OCI-LY7 (cell line): Measurements from ENCODE around the gene FMN1. TPM values are rescaled to one million over a fixed set of nuclear protein-coding genes. Genes with fewer than 3 reads are reported as not detected.

ENCODE experiments used
- BruUV-seq: library from RNA; stranded (reverse); fragments of 400-500 nt; replicated peaks from 2 replicates; lab custom pipeline; 2021; lab: Mats Ljungman, UMichigan
- CTCF ChIA-PET: fragments of 300-600 bp; sonication (Branson Sonifier 250); formaldehyde crosslinking; loops from one replicate; lab custom pipeline; 2022; ENCODE audit warnings: antibody characterized with exemption; ENCODE audit not compliant: unreplicated experiment; lab: Charles Lee
- POLR2A ChIA-PET: fragments of 300-600 bp; sonication (Branson Sonifier 250); formaldehyde crosslinking; loops from one replicate; lab custom pipeline; 2022; ENCODE audit warnings: antibody characterized with exemption; lab: Charles Lee
- DNase-seq: peaks from one replicate; pipeline ENCODE4 v3.0.0-alpha.2; 2015; ENCODE audit warnings: low spot score
- H2AFZ ChIP-seq: fragments of 200-600 bp; sonication (generic), shearing (Covaris generic); 2 replicates; pipeline ENCODE4 v1.6.1; 2014; ENCODE audit warnings: mild to moderate bottlenecking, antibody characterized with exemption, low read length, moderate library complexity
- H3K27ac ChIP-seq: fragments of 200-600 bp; sonication (generic); 2 replicates; pipeline ENCODE4 v1.5.1; 2014; ENCODE audit warnings: mixed run types, low read depth, mild to moderate bottlenecking, moderate library complexity, low read length, inconsistent platforms; ENCODE audit not compliant: poor library complexity, severe bottlenecking
- H3K36me3 ChIP-seq: fragments of 200-600 bp; sonication (generic); 2 replicates; pipeline ENCODE4 v1.6.1; 2014; ENCODE audit warnings: mild to moderate bottlenecking, antibody characterized with exemption, low read length, moderate library complexity, mixed read lengths; ENCODE audit not compliant: insufficient read depth
- H3K4me1 ChIP-seq: fragments of 200-600 bp; sonication (generic); 2 replicates; pipeline ENCODE4 v1.5.1; 2014; ENCODE audit warnings: mild to moderate bottlenecking, low read length; ENCODE audit not compliant: insufficient read depth, poor library complexity, severe bottlenecking
- H3K4me2 ChIP-seq: fragments of 200-600 bp; sonication (generic); 2 replicates; pipeline ENCODE4 v1.6.1; 2014; ENCODE audit warnings: mild to moderate bottlenecking, low read length
- H3K4me3 ChIP-seq: fragments of 200-600 bp; sonication (generic); 2 replicates; pipeline ENCODE4 v1.5.1; 2014; ENCODE audit warnings: mild to moderate bottlenecking, low read depth, low read length; ENCODE audit not compliant: poor library complexity, severe bottlenecking
- H3K79me2 ChIP-seq: fragments of 200-600 bp; sonication (generic); 2 replicates; pipeline ENCODE4 v1.6.1; 2016; ENCODE audit warnings: low read depth, mild to moderate bottlenecking, low read length, moderate library complexity, mixed read lengths; ENCODE audit not compliant: insufficient read depth
- H3K9me2 ChIP-seq: fragments of 200-600 bp; sonication (generic); 2 replicates; pipeline ENCODE4 v1.6.1; 2016; ENCODE audit warnings: mild to moderate bottlenecking, low read length, mixed read lengths; ENCODE audit not compliant: insufficient read depth
- H3K9me3 ChIP-seq: fragments of 200-600 bp; sonication (generic); 2 replicates; pipeline ENCODE4 v1.6.1; 2014; ENCODE audit warnings: mild to moderate bottlenecking, mixed run types, low read length, mixed read lengths
- H4K20me1 ChIP-seq: fragments of 200-600 bp; sonication (generic); 2 replicates; pipeline ENCODE4 v1.6.1; 2014; ENCODE audit warnings: mild to moderate bottlenecking, antibody characterized with exemption, low read length, moderate library complexity, mixed read lengths; ENCODE audit not compliant: insufficient read depth
- EZH2phosphoT487 ChIP-seq: fragments of 200-600 bp; sonication (generic); IDR thresholded peaks from 2 replicates; pipeline ENCODE4 v1.6.1; 2018; ENCODE audit warnings: low read depth, borderline replicate concordance, mild to moderate bottlenecking, mixed run types, antibody characterized with exemption, low read length, moderate library complexity, mixed read lengths
- intact Hi-C: fragments of 100-400 bp; cut with micrococcal nuclease; formaldehyde crosslinking; loops from one replicate; pipeline ENCODE4 v1.10.0; 2022; ENCODE audit not compliant: unreplicated experiment
- total RNA-seq, 2 experiments: library from RNA; depleted of rRNA in 1 of 2; stranded (reverse); fragments of >200 nt in 1 of 2; shearing (Covaris generic) in 1 of 2; gene quantifications; 2 replicates each; pipeline ENCODE4 v1.2.3, GENCODE V29; 2014 to 2022
- TF ChIP-seq, protein P1 (sequence below): fragments of 200-600 bp; sonication (generic); conservative IDR thresholded peaks from 2 replicates; pipeline ENCODE4 v1.5.1; 2014; ENCODE audit warnings: mild to moderate bottlenecking, antibody characterized with exemption, low read length, moderate library complexity, mixed read lengths

Gene FMN1
- total RNA-seq, 2 experiments from 2014 or later = 3.2 to 4.2 TPM

DNA sequence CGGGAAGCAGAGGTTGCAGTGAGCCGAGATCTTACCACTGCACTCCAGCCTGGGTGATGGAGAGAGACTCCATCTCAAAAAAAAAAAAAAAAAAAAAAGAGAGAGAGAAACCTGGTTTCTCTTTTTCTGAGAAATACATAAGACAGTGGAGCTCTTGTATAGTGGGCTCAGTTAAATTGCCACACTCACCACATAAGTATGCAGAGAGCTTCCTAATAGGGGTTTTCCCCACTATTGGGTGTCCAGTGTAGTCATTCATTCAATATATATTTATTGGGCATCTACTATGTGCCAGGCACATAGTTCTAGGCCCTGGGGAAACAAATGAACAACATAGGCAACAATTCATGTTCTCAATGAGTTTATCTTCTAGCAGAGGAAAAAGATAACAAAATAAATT is 48.9 kb upstream of the FMN1 start:
- Histone ChIP-seq H3K4me2 (no peak overlapping the region), H3K27ac (no peak overlapping the region), H3K36me3 (no peaks in the 10 kb centered on the region), H4K20me1 (no peaks in the 10 kb centered on the region), H2AFZ (no peak overlapping the region), H3K4me3 (no peak overlapping the region), H3K4me1 (peaks cover 9% of the 10 kb centered on the region), H3K9me2 (no peaks in the 10 kb centered on the region), H3K9me3 (no peaks in the 10 kb centered on the region), H3K79me2 (no peaks in the 10 kb centered on the region)
- DNase-seq = no peak
- TF ChIP-seq, protein P1, sequence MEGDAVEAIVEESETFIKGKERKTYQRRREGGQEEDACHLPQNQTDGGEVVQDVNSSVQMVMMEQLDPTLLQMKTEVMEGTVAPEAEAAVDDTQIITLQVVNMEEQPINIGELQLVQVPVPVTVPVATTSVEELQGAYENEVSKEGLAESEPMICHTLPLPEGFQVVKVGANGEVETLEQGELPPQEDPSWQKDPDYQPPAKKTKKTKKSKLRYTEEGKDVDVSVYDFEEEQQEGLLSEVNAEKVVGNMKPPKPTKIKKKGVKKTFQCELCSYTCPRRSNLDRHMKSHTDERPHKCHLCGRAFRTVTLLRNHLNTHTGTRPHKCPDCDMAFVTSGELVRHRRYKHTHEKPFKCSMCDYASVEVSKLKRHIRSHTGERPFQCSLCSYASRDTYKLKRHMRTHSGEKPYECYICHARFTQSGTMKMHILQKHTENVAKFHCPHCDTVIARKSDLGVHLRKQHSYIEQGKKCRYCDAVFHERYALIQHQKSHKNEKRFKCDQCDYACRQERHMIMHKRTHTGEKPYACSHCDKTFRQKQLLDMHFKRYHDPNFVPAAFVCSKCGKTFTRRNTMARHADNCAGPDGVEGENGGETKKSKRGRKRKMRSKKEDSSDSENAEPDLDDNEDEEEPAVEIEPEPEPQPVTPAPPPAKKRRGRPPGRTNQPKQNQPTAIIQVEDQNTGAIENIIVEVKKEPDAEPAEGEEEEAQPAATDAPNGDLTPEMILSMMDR = no peak
- no peak for TF ChIP-seq EZH2phosphoT487
- ChIA-PET POLR2A (no interaction called here), CTCF (no interaction called here)
- no TSS peak for BruUV-seq
- intact Hi-C loops = loop anchor here (2.0 to 5.0 kb wide), 2 partner anchors 49 to 457 kb away; no protein-coding TSS in a partner anchor

DNA sequence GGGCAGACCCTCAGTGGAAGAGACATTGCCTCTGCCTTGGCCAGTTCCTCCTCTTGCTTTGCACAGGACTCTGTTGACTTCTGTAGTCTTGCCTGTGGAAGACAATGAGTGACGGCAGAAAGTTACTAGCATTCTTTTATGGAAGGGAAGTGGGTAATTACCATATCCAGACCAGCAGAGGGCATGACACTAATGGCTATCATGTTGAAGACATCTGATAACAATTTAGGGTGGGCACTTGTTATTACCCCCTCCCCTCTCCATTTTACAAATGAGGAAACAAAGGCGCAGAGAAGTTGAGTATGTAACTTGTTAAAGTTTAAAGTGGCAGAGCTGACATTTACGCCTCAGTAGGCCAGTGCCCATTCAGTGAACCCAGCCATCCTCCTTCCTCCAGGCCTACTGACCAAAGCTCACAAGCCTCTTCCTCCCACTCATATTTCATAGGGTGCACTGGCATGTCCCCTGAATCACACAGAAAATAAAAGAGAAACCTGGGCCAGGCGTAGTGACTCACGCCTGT is 48.2 kb upstream of the FMN1 start:
- no TSS peak for BruUV-seq
- Histone ChIP-seq H3K36me3 (no peaks in the 10 kb centered on the region), H3K79me2 (no peaks in the 10 kb centered on the region), H3K4me1 (peaks cover 9% of the 10 kb centered on the region), H4K20me1 (no peaks in the 10 kb centered on the region), H3K4me2 (no peak overlapping the region), H3K4me3 (no peak overlapping the region), H3K27ac (no peak overlapping the region), H3K9me3 (no peaks in the 10 kb centered on the region), H3K9me2 (no peaks in the 10 kb centered on the region), H2AFZ (no peak overlapping the region)
- peak; percentile 44 for DNase-seq
- POLR2A ChIA-PET = no interaction called here
- TF ChIP-seq EZH2phosphoT487 = no peak
- TF ChIP-seq, protein P1 = peak; percentile 83
- intact Hi-C loops = loop anchor here (1.0 to 5.0 kb wide), 3 partner anchors 50 to 458 kb away; no protein-coding TSS in a partner anchor
- CTCF ChIA-PET = no interaction called here

DNA sequence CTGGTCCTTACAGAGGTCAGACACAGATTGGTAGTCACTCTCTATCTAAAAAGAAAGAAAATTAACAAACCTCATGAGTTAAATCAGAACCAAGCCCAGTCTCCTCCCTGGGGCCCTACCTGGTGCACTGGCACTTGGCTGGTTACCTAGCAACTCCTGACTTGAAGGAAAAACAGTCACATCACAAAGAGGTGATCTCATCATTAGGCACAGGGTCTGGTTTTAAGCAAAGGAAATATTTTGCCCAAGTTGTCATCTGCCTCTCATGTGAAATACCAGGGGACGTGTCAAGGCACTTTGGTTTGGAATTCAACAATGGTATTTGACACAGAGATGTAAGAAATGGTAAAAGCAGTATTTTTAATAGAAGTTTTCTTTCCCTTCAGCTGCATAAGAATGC is 47.7 kb upstream of the FMN1 start:
- no peak overlapping the region for H3K27ac ChIP-seq
- H4K20me1 ChIP-seq = no peaks in the 10 kb centered on the region
- BruUV-seq = no TSS peak
- no peak overlapping the region for H3K4me3 ChIP-seq
- ChIA-PET POLR2A (no interaction called here), CTCF (no interaction called here)
- H3K9me2 ChIP-seq = no peaks in the 10 kb centered on the region
- no peak for TF ChIP-seq EZH2phosphoT487
- TF ChIP-seq, protein P1 = no peak
- H3K79me2 ChIP-seq = no peaks in the 10 kb centered on the region
- H2AFZ ChIP-seq = no peak overlapping the region
- H3K4me1 ChIP-seq = peaks cover 9% of the 10 kb centered on the region
- no peak for DNase-seq
- H3K36me3 ChIP-seq = no peaks in the 10 kb centered on the region
- intact Hi-C loops = loop anchor here (1.0 to 5.0 kb wide), 3 partner anchors 50 to 459 kb away; no protein-coding TSS in a partner anchor
- no peak overlapping the region for H3K4me2 ChIP-seq
- no peaks in the 10 kb centered on the region for H3K9me3 ChIP-seq
